Measurements from ENCODE around the gene UPK3A. TPM values are rescaled to one million over a fixed set of nuclear protein-coding genes. Genes with fewer than 3 reads are reported as not detected.

The UPK3A gene
- total and polyA plus RNA-seq, 2 donors from 2014 or later, result not detected

DNA sequence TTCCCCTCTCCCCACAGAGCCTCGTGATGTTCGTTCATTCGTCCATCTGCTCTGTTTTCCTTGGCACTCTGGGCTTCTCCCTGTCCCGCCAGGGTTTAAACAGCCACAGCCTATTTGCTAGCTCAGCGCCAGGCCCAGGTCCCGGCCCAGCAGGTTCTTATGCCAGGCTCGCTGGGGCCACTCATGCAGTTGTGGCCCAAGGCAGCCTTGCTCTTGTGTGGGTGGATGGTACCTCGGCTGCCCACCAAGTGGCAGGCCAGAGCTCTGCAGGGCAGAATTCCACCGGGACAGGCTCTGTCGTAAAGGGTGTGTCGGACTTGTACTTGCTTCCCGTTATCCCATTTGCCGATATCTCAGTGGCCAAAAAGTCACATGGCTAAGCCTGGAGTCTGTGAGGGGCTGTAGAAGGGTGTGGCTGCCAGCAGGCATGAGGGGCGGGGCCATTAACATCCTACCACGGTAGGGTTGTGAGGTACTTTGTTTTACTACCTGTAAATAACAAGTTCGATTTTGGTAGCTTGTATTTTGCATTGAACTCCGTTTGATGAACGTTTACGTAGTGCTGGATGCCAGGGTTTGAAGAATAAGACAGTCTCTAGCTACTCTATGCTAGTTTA, 32.9 kb downstream of the UPK3A start:
- peak overlapping the region; percentile 11 to 65 for H3K27ac ChIP-seq (ENCODE audit: low read depth in 2 of 2, low read length in 2 of 2)
- no peak overlapping the region for H3K4me3 ChIP-seq (ENCODE audit: low read length in 3 of 3)
- no peaks in the 10 kb centered on the region for H3K9me3 ChIP-seq (ENCODE audit: control insufficient read depth in 2 of 3, insufficient read depth in 1 of 3, low read length in 3 of 3)
- intact Hi-C loops (cut with DNase I), result no loop called here
- DNase-seq (peak in 2 of 5 donors; percentile 34 to 54), FAIRE-seq (no peak)
- H3K9ac ChIP-seq (ENCODE audit: low read length in 3 of 3), result peak overlapping the region in 1 of 3 donors; percentile 2
- H3K4me1 ChIP-seq (ENCODE audit: control insufficient read depth in 2 of 3, insufficient read depth in 2 of 3, low read depth in 1 of 3, low read length in 3 of 3), result peaks cover 0 to 2% (median 0%) of the 10 kb centered on the region in 3 donors
- no peaks in the 10 kb centered on the region for H3K27me3 ChIP-seq (ENCODE audit: control insufficient read depth, insufficient read depth, low read length)
- peaks cover 0 to 2% (median 0%) of the 10 kb centered on the region in 3 donors for H3K36me3 ChIP-seq (ENCODE audit: control insufficient read depth in 2 of 3, insufficient read depth in 3 of 3, low read length in 3 of 3)
- peak; percentile 21 for TF ChIP-seq CTCF (IDR thresholded peaks at IDR 0.05; ENCODE audit: borderline replicate concordance, extremely low read depth, insufficient read depth)

DNA sequence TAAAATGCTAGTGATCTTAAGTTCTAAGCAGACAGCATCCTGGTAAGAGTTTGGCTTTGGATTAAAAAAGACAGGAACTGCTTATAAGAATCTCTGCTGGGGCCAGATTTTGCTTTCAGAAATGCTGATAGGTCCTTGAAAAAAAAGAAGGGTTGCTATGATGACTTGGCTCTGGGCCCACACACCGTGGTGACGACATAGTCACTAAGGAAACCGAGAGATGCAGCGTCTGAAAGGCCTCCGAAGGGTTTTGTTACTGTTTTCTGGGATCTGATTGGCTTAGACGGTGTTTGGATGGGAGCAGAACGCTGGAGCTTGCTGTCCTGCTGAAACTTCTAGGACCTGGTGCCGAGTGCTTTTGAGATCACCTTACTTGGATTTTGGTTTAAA, 33.4 kb downstream of the UPK3A start:
- H3K27me3 ChIP-seq (ENCODE audit: control insufficient read depth, insufficient read depth, low read length), result no peaks in the 10 kb centered on the region
- FAIRE-seq, result no peak
- H3K4me1 ChIP-seq (ENCODE audit: control insufficient read depth in 2 of 3, insufficient read depth in 2 of 3, low read depth in 1 of 3, low read length in 3 of 3), result peaks cover 0 to 2% (median 0%) of the 10 kb centered on the region in 3 donors
- peaks cover 0 to 6% (median 1%) of the 10 kb centered on the region in 3 donors for H3K36me3 ChIP-seq (ENCODE audit: control insufficient read depth in 2 of 3, insufficient read depth in 3 of 3, low read length in 3 of 3)
- DNase-seq, result peak; percentile 69 to 92 (median 81)
- no peak overlapping the region for H3K4me3 ChIP-seq (ENCODE audit: low read length in 3 of 3)
- TF ChIP-seq CTCF (IDR thresholded peaks at IDR 0.05; ENCODE audit: borderline replicate concordance, extremely low read depth, insufficient read depth), result no peak
- peak overlapping the region; percentile 65 to 78 for H3K27ac ChIP-seq (ENCODE audit: low read depth in 2 of 2, low read length in 2 of 2)
- H3K9ac ChIP-seq (ENCODE audit: low read length in 3 of 3), result peak overlapping the region in 1 of 3 donors; percentile 2
- intact Hi-C loops (cut with DNase I), result no loop called here
- no peaks in the 10 kb centered on the region for H3K9me3 ChIP-seq (ENCODE audit: control insufficient read depth in 2 of 3, insufficient read depth in 1 of 3, low read length in 3 of 3)

DNA sequence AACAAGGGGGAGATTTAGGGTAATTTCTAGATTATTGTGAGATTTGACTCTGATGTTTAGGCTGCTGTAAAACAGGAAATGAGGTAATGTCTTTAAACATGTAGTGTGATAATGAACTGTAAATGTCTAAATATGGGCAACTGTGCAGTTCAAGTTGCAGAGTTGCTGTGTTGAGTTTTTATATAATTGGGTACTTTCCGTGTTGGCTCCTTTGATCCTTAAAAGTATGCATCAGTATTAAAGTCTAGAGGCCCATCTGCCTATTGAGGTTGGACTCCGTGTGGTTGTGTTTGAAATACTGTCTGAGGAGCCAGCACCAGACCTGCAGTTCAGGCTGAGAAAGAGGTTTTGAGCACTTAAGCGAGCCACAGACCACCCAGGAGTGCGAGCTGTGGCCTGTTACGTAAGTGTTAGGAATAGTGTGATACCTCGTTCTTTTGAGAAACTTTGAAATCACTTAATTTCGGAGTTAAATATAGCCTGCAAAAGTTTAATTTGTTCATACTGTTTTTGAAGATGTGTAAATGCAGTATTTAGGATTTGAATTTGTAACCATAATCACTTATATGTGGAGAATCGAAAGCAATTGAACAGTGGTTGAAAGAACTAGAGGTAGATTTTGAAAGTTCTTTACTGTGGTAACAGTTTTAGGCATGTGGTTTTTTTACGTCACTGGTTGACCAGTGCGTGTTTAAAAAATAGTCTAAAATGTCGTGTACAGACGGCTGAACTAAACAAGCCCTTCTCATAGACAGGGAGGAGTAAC, 34.0 kb downstream of the UPK3A start:
- DNase-seq, result peak in 1 of 5 donors; percentile 31
- H3K27ac ChIP-seq (ENCODE audit: low read depth in 2 of 2, low read length in 2 of 2), result peak overlapping the region; percentile 12 to 78
- H3K9ac ChIP-seq (ENCODE audit: low read length in 3 of 3), result peak overlapping the region in 1 of 3 donors; percentile 2
- no peaks in the 10 kb centered on the region for H3K27me3 ChIP-seq (ENCODE audit: control insufficient read depth, insufficient read depth, low read length)
- no peaks in the 10 kb centered on the region for H3K9me3 ChIP-seq (ENCODE audit: control insufficient read depth in 2 of 3, insufficient read depth in 1 of 3, low read length in 3 of 3)
- no peak for FAIRE-seq
- peaks cover 0 to 2% (median 0%) of the 10 kb centered on the region in 3 donors for H3K4me1 ChIP-seq (ENCODE audit: control insufficient read depth in 2 of 3, insufficient read depth in 2 of 3, low read depth in 1 of 3, low read length in 3 of 3)
- H3K4me3 ChIP-seq (ENCODE audit: low read length in 3 of 3), result no peak overlapping the region
- intact Hi-C loops (cut with DNase I), result no loop called here
- peaks cover 0 to 12% (median 7%) of the 10 kb centered on the region in 3 donors for H3K36me3 ChIP-seq (ENCODE audit: control insufficient read depth in 2 of 3, insufficient read depth in 3 of 3, low read length in 3 of 3)
- no peak for TF ChIP-seq CTCF (IDR thresholded peaks at IDR 0.05; ENCODE audit: borderline replicate concordance, extremely low read depth, insufficient read depth)

All from kidney (tissue), 14 donors.